ENCODE data around the gene MAF.

GRCh38 chr16:79562166-79562823 lies 38.2 kb downstream of the MAF start:
- no peak for TF ChIP-seq EP300 (IDR thresholded peaks at IDR 0.05)
- TF ChIP-seq CTCF (IDR thresholded peaks at IDR 0.05), result no peak
